GM21381 (cell line): ENCODE measurements around the gene BCORL1.

Source experiments
- ATAC-seq: cut with Tn5 transposase; IDR thresholded peaks from one replicate; pipeline ENCODE4 v1.9.1; 2021; ENCODE audit warnings: mild to moderate bottlenecking, moderate library complexity; ENCODE audit not compliant: unreplicated experiment

BCORL1 gene

DNA sequence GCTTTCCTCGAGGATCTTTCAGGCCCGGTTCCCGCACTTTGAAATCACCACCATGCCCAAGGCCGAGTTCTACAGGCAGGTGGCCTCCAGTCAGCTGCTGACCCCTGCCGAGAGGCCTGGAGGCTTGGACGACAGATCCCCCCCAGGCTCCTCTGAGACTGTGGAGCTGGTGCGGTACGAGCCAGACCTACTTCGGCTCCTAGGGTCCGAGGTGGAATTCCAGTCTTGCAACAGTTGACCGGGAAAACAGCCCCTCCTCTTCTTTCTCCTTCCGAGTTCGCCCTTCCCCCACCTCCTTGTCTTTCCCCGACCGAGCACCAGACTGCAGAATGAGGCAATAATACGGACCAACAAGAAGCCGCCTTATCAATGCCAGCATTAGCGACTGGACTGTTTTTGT, 73.5 kb downstream of the BCORL1 start:
- ATAC-seq, result no peak

GRCh38 chrX:130057209-130057608, 74.8 kb downstream of the BCORL1 start:
- no peak for ATAC-seq

GRCh38 chrX:130058652-130059051, 76.2 kb downstream of the BCORL1 start:
- no peak for ATAC-seq

DNA sequence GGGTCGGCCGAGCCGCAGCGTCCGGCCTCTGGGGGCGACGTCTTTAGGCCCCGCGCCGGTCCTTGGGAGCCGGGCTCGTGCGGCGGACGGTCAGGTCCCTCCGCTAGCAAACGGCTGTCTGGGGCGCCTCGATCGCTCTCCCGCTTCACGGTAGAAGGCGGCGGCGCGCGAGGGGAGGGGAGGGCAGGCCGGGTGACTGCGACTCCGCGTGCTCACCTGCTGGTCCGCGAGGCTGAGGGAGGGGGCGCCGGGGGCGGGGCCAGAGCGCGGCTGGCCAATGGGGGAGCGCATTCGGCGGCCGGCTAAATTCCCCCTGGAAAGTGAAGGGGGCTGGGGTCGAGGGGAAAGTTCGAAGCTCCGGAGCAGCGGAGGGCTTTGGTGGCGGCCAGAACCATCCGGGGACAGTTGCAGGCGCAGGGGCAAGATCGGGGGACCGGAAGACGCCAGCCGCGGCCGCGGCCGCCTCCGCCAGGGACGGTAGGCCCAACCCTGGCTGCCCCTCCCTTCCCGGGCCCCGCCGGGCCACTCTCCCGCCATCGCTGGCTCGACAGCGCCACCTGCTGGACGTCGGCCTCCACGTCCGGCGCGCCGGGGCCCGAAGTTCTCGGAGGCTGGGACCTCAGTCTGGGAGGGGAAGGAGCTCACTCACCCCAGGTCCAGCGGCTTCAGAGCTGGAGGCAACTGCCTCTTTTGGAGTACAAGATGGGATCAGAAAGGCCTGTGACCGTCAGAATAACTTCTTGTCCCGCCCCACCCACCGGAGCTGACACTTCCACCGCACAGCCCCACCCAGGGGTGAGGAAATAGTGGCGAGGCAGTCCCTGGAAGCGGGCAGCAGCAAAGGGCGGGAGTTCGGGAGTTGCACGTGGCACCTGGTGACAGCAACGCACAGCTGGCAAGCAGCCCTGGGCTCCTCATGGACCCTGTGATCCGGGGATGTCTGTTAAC, 78.0 kb downstream of the BCORL1 start:
- peak; percentile 91 for ATAC-seq

DNA sequence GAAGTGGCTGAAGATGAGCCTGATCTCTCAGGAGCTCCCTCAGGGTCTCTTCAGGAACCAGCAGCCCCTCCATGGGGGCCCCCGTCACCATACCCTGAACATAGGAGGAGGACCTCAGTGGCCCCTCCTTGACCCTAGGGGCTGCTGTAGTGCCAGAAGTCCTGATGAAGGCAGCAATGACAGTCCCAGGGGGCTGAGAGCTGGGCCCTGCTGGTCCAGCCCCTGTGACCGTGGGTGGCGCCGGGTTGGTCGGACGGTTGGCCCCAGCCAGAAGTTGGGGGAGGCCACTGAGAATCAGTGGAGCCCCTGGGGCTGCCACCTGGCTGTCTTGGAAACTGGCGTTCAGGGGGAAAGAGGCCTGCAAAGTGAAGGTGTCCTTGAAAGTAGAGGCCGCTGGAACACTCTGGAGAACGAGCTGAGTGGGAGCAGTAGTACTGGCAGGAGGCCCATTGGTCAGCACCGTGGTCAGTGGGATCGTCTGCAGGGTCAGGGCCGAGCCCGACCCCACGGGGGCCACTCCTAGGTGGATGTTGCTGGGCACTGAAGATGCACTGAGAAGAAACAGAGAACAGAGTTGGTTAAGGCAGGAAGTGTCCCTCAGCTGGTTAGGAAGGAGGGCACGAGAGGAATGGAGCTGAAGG, 84.7 kb downstream of the BCORL1 start:
- ATAC-seq, result no peak

DNA sequence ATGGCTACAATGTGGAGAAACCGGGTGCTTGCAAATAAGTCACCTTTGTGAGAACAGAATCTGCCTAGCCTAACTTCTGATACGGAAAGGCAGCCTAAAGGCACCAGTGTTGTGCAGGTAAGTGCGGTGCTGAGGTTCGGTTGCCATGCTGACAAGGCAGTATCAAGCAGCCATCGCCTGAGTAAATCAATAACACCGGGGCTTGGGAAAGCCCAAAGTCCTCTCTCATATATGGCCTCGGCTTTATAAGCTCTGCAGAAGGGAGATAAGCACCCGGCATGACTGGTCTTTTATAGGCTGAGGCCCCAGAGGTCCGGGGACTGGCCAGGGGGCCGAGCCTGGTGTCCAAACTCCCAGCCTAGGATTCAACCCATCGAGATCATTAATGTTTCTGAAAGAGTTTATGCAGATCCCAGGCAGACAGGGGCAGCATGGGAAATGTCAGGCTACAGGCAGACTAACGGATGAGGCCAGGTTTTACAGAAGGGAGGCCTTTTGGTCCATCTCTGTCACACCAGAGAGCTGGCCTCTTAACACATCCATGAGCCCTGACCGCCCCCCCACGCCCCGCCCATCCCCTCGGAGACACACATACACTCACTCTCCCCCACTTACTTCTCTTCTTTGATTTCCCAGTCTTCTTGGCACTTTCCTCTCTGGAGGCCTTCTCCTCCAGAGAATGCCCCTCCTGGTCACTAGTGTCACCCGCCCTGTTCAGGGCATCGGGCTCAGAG, 89.3 kb downstream of the BCORL1 start:
- ATAC-seq, result no peak

DNA sequence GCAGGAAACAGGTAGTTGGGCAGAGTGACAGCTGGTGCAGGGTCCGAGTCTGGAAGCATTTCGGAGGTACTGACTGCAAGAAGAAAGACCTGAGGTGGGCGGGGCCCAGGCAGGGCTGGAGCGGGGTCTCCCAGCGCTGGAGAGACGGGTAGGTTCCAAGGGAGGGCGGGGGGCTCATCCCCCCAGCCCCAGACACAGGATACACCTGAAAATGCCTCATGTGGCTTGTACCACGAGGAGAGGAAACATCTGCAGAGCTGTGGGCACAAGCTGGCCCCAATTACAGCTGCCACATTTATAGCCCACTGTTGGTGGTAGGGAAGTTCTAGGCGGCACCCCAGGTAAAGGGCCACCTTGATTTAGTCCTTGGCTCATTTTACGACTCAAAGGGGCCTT, 89.9 kb downstream of the BCORL1 start:
- no peak for ATAC-seq

DNA sequence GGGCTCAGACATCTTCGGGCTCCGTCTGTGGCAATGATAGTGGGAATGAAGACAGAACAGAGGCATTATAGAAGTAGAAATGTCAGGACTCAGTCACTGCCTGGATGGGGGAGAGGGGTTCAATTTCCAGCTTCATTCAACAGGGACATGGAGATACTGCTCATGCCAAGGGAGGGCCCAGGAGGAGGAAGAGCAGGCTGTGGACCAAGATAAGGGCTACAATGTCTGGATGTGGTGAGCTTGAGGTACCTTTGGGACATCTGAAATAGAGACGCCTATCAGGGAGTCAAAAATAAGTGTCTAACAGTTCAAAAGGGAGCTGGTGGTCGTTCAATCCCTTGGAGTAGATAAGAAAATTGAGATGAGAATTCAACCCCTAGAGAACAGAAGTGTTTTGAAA, 93.3 kb downstream of the BCORL1 start:
- ATAC-seq, result no peak

GRCh38 chrX:130079824-130080406, 97.5 kb downstream of the BCORL1 start:
- no peak for ATAC-seq

- ATAC-seq, result no peak
These were observed 98.4 kb downstream of the BCORL1 start for GRCh38 chrX:130080791-130081367.

GRCh38 chrX:130081421-130082045, 99.1 kb downstream of the BCORL1 start:
- ATAC-seq, result no peak

DNA sequence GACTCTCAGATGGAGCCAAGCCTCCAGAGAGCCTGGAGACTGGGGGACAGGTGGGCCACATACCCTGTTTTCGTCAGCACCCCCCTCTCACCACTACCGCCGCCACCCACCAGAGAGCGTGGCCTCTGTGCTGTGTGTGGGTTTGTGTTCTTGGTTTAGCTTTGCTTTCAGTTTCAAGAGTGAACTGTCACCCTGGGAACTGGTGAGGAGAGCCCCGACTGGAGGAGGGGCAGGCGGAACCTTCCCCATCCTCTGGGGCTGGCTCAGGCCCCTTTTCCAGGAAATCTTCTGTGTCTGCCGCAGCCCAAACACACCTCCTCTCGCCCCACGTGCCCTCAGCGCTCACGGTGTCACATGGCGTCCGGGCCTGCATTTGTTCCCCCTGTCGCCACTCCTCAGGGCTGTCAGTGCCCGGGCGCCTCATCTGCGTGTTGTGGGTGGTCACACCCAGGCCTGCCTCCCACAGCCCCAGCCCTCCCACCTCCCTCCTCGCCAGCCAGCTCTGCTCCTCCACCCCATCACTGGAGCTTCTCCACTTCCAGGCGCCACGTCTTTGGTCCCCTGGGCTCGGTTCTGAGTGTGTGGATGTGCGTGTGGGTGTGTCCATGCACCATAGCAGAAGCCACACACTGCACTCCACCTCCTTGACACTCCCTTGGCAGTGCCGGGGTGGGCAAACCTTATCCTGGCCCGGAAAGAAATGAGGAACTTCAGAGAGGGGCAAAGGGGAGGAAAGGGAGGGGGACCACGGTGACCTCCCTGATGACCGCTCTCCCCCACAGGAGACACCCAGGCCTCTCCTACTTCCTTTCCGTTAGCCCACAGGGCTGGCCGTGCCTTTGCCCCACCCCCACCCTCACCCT, 100.0 kb downstream of the BCORL1 start:
- ATAC-seq, result peak; percentile 53

GRCh38 chrX:130083107-130083490, 100.7 kb downstream of the BCORL1 start:
- ATAC-seq, result no peak

GRCh38 chrX:130083656-130084382, 101.4 kb downstream of the BCORL1 start:
- ATAC-seq, result peak; percentile 24

- peak; percentile 35 for ATAC-seq
These were observed 102.3 kb downstream of the BCORL1 start for GRCh38 chrX:130084631-130085237.

GRCh38 chrX:130085551-130086446, 103.4 kb downstream of the BCORL1 start:
- ATAC-seq, result no peak

- peak; percentile 42 for ATAC-seq
These were observed 104.2 kb downstream of the BCORL1 start for GRCh38 chrX:130086447-130087206.
